C4-2B (cell line): ENCODE measurements around the gene MAP7D3.

Source experiments
- H3K27ac ChIP-seq: fragments of 450-650 bp; 2 replicates; pipeline ENCODE4 v1.5.1; 2017
- ZFX ChIP-seq: fragments of 450-650 bp; IDR thresholded peaks from 2 replicates; pipeline ENCODE4 v1.6.1; 2017
- TF ChIP-seq, protein P1 (sequence below): fragments of 450-650 bp; conservative IDR thresholded peaks from 2 replicates; pipeline ENCODE4 v1.5.1; 2017; ENCODE audit warnings: mild to moderate bottlenecking

The MAP7D3 gene

DNA sequence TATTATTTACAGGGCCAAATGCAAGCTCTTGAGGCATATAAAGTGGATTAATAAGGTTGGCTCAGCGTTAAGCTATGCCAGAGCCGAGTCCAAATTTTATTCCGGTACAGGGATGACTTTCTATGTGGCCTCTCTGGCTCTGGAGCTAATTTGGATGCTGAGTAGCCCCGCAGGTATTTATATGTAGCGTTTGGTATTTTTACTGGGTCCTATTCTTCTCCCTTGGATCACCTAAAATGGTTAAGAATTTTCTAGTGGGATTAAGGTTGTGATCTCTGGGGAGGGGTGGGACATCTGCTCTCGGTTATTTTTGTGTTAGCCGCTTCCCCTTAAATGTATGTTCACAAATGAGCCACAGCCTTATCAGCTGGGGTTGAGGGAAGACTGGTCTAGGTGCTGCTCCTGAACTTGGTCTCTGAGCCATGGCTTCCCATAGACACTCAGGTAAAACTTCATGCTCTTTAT is 54.5 kb downstream of the MAP7D3 start:
- TF ChIP-seq ZFX, result no peak
- TF ChIP-seq, protein P1, sequence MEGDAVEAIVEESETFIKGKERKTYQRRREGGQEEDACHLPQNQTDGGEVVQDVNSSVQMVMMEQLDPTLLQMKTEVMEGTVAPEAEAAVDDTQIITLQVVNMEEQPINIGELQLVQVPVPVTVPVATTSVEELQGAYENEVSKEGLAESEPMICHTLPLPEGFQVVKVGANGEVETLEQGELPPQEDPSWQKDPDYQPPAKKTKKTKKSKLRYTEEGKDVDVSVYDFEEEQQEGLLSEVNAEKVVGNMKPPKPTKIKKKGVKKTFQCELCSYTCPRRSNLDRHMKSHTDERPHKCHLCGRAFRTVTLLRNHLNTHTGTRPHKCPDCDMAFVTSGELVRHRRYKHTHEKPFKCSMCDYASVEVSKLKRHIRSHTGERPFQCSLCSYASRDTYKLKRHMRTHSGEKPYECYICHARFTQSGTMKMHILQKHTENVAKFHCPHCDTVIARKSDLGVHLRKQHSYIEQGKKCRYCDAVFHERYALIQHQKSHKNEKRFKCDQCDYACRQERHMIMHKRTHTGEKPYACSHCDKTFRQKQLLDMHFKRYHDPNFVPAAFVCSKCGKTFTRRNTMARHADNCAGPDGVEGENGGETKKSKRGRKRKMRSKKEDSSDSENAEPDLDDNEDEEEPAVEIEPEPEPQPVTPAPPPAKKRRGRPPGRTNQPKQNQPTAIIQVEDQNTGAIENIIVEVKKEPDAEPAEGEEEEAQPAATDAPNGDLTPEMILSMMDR, result no peak
- no peak overlapping the region for H3K27ac ChIP-seq

DNA sequence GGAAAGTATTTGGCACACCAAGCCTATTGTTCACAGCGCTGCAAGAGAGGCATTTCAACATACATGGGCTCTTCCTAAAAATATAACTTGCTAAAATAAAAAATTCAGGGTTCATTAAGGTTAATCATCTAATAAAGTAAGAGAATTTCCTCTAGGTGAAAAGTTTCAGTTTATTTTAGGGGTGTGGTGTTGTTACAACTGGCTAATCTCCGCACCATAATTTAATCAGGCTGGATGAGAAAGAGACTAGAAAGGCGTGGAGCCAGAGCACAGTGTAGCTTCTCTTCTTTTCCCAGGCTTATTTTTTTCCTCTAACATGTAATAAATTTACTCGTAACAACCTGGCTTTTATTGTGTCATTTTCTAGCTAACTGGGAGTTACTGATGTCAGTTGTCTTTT is 56.0 kb downstream of the MAP7D3 start:
- H3K27ac ChIP-seq, result no peak overlapping the region
- no peak for TF ChIP-seq ZFX
- TF ChIP-seq, protein P1, result no peak

DNA sequence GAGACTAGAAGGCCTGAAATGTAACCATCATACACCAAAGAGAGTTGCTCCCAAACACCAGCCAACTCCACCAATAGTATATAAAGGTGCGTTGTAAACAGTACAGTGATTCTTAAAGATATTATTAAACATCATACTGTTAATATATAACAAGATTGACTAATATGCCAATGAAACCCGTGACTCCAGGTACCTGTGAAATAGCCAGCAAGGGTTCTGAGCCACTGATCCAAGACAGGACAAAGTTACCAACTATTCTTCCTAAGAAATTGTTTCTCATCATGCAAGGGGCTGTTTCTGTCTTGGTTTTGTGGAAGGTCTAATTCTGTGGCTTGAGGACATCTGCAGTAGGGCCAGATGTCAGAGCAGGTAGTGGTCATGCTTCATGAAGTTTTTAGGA is 56.7 kb downstream of the MAP7D3 start:
- H3K27ac ChIP-seq, result no peak overlapping the region
- TF ChIP-seq ZFX, result no peak
- TF ChIP-seq, protein P1, result no peak

DNA sequence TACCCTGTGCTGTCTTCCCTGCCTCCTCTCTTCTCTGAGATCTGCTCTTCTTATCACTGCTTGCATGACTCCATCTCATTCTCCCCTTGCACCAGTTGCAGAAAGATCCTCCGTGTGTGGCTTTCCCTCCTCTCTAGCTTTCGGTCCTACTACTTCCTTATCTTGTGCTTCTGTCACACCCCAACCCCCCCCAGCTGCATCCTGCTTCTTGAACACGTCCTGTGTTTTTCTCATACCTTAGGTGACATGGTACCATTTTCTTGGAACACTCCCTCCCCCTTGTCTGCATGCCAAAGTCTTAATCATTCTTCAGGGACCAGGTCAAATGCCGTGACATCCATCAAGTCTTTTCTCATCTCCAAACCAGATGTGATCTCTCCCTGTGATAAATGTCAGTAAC is 57.4 kb downstream of the MAP7D3 start:
- TF ChIP-seq, protein P1, result no peak
- TF ChIP-seq ZFX, result no peak
- H3K27ac ChIP-seq, result no peak overlapping the region

DNA sequence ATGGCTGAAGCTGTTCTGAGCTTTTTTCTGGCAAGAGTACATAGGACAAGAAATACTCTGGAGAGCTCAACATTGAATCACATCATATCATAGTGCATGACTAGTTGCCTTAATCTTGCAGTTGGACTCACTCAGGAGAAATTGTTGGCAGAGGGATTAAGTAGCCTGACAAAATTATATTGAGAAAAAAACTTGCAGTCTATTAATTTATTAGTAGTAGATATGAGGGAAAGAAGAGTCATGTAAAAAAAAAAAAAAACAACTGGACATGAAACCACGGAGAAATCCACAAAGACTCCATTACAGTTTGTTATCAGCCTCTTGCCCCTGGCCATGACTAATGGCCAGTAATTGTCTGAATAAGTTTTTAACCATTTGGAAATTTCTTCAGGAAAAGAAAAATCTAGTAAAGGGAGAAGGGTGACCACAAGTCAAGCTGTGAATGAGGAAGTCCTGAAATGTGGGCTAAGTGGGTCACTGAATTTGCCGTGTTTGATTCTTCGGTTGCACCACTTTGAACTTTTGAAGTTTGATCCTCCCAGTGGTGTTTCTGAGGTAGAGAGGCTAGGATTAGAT is 58.3 kb downstream of the MAP7D3 start:
- H3K27ac ChIP-seq, result no peak overlapping the region
- TF ChIP-seq, protein P1, result no peak
- no peak for TF ChIP-seq ZFX

DNA sequence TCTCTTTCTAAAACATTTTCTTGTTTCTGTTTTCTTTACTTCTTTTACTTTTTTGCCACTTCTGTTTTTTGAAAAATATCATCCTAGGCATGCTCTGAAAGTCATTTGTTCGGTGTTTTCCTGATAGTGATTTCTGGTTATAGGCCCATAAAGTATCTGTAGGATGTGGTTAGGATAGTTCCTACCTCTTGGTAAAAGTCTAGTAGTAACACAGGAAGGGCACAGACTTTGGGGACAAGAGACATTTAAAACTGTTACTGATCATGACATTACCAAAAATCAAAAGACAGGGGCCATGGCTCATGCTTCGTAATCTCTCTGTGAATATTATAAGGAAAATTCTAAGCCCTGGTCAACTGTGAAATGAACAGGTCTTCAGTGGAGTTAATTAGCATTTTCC is 59.1 kb downstream of the MAP7D3 start:
- TF ChIP-seq ZFX, result no peak
- TF ChIP-seq, protein P1, result no peak
- H3K27ac ChIP-seq, result no peak overlapping the region

DNA sequence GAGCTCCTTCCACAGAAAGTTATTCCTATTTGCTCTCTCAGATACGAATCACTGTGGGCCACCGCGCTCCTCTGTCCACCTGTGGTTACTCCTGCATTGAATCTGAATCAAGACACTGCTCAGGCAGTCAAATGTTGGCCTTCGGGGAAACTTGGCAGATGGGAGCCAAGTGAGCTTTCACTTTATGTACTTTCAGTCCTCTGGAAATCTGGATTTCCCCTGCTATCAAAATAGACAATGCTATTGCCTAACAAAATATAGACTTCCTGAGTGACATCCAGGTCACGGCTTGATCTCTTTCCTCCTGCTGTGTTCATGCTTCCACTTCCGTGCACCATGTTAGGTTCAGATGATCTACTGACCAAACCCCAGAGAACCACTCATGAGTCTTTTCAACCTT is 60.0 kb downstream of the MAP7D3 start:
- TF ChIP-seq, protein P1, result no peak
- no peak overlapping the region for H3K27ac ChIP-seq
